Psoas muscle (tissue), 8 donors: Measurements from ENCODE around the gene CDKN2B-AS1. TPM values are rescaled to one million over a fixed set of nuclear protein-coding genes. Genes with fewer than 3 reads are reported as not detected.

Experiments
- ATAC-seq, 4 donors: fragments of 200-7000 bp; cut with Tn5 transposase; one replicate each; pipeline ENCODE4 v1.9.1; 2020; ENCODE audit warnings: moderate library complexity in 3 of 4, mild to moderate bottlenecking in 2 of 4
- DNase-seq, 2 donors: peaks; one replicate each; pipeline ENCODE4 v3.0.0-alpha.2; 2020
- H3K27ac ChIP-seq: fragments of 200-600 bp; one replicate; pipeline ENCODE4 v1.8.0; 2022
- H3K27me3 ChIP-seq, 3 donors: fragments of 200-600 bp in 1 of 3; one replicate each; pipeline versions ENCODE4 v1.6.1 to v1.8.0; 2013 to 2022; ENCODE audit warnings: low read length in 2 of 3, mild to moderate bottlenecking in 2 of 3, moderate library complexity in 1 of 3; ENCODE audit not compliant: insufficient read depth in 3 of 3
- H3K36me3 ChIP-seq, 2 donors: fragments of 200-600 bp in 1 of 2; one replicate each; pipeline versions ENCODE4 v1.6.1 to v1.8.0; 2013 to 2022; ENCODE audit warnings: low read depth in 1 of 2, mild to moderate bottlenecking in 1 of 2, moderate library complexity in 1 of 2; ENCODE audit not compliant: insufficient read depth in 1 of 2
- H3K4me1 ChIP-seq: fragments of 200-600 bp; one replicate; pipeline ENCODE4 v1.8.0; 2022
- H3K4me3 ChIP-seq: fragments of 200-600 bp; one replicate; pipeline ENCODE4 v1.8.0; 2022; ENCODE audit warnings: mild to moderate bottlenecking
- H3K9me3 ChIP-seq: fragments of 200-600 bp; one replicate; pipeline ENCODE4 v1.8.0; 2022
- CTCF ChIP-seq: fragments of 200-600 bp; IDR thresholded peaks from one replicate; pipeline ENCODE4 v1.8.0; 2022; ENCODE audit warnings: antibody characterized with exemption
- WGBS, 3 donors: extraction: QIAGEN DNeasy Blood & Tissue Kit; methylation state at CpG; one replicate each; pipeline versions ENCODE4 v1.1.6 to v1.1.7; 2013; 5-methylcytosine and 5-hydroxymethylcytosine counted together
- intact Hi-C, 2 donors: fragments of 100-400 bp; cut with DNase I; formaldehyde crosslinking; loops; one replicate each; pipeline versions ENCODE4 v1.11.0 to v1.14.2; 2022
- polyA plus RNA-seq, 3 donors: library from polyadenylated mRNA; stranded (reverse); fragments of 200-250 nt; gene quantifications; one replicate each; pipeline ENCODE4 v1.2.3, GENCODE V29; 2013
- total RNA-seq, 4 donors: library from RNA; stranded (reverse); fragmentation: NEBNext Ultra II Directional in 2 of 4; extraction: Animal tissue kit (Norgen Biotek cat#: 25700) in 2 of 4; gene quantifications; one replicate each; pipeline versions ENCODE4 v1.2.1 to v1.2.4, GENCODE V29; 2021 to 2023
- donor health status: healthy with polysubstance abuse.
- donor health status: DM: no; HTN: no; CAD: no; lungs with moderate emphysema.
- donor health status: Bipolar disorder and iron deficiency.
- donor health status: healthy.
- donor health status: DM: yes; HTN: yes; CAD: no.
- donor health status: DM: no; HTN: no; CAD: no.
- donor health status: DM: no; HTN: no; CAD: no.
- donor health status: DM: yes; HTN: yes; CAD: no.

The CDKN2B-AS1 gene
- total and polyA plus RNA-seq, 7 donors = 0.40 TPM; not detected in 6

- WGBS, 3 donors = 33 to 52% (median 42%) methylated on average over 3 of the region's 3 CpGs
- Histone ChIP-seq H3K4me3 (no peak overlapping the region), H3K9me3 (no peaks in the 10 kb centered on the region), H3K27ac (no peak overlapping the region), H3K4me1 (peaks cover 12% of the 10 kb centered on the region), H3K36me3 (no peaks in the 10 kb centered on the region), H3K27me3 (no peaks in the 10 kb centered on the region)
- DNase-seq (peak in 1 of 2 donors; percentile 23), ATAC-seq (peak in 3 of 4 donors; percentile 44 to 57 (median 49))
- intact Hi-C loops = no loop called here
- TF ChIP-seq CTCF = no peak
Measured at GRCh38 chr9:22158927-22159346, 164.3 kb downstream of the CDKN2B-AS1 start.

GRCh38 chr9:22159586-22159985, 165.0 kb downstream of the CDKN2B-AS1 start:
- H3K4me1 ChIP-seq = peaks cover 12% of the 10 kb centered on the region
- no peaks in the 10 kb centered on the region for H3K9me3 ChIP-seq
- H3K36me3 ChIP-seq = no peaks in the 10 kb centered on the region
- H3K4me3 ChIP-seq = no peak overlapping the region
- DNase-seq (no peak), ATAC-seq (no peak)
- 94 to 100% (median 98%) methylated on average over 1 of the region's 1 CpG for WGBS, 3 donors
- no peak overlapping the region for H3K27ac ChIP-seq
- intact Hi-C loops = no loop called here
- TF ChIP-seq CTCF = no peak
- H3K27me3 ChIP-seq = no peaks in the 10 kb centered on the region

- Histone ChIP-seq H3K9me3 (no peaks in the 10 kb centered on the region), H3K4me3 (no peak overlapping the region), H3K4me1 (peaks cover 12% of the 10 kb centered on the region), H3K27me3 (no peaks in the 10 kb centered on the region), H3K27ac (no peak overlapping the region), H3K36me3 (no peaks in the 10 kb centered on the region)
- no peak for TF ChIP-seq CTCF
- ATAC-seq (no peak), DNase-seq (no peak)
- intact Hi-C loops = no loop called here
- 52 to 59% (median 57%) methylated on average over 1 of the region's 1 CpG for WGBS, 3 donors
Measured at GRCh38 chr9:22160221-22160620, 165.6 kb downstream of the CDKN2B-AS1 start.

- no peaks in the 10 kb centered on the region for H3K27me3 ChIP-seq
- 41 to 69% (median 52%) methylated on average over 1 of the region's 1 CpG for WGBS, 3 donors
- H3K36me3 ChIP-seq = no peaks in the 10 kb centered on the region
- DNase-seq (no peak), ATAC-seq (no peak)
- no peak for TF ChIP-seq CTCF
- H3K4me1 ChIP-seq = no peaks in the 10 kb centered on the region
- no peak overlapping the region for H3K4me3 ChIP-seq
- intact Hi-C loops = no loop called here
- H3K27ac ChIP-seq = no peak overlapping the region
- no peaks in the 10 kb centered on the region for H3K9me3 ChIP-seq
Measured at GRCh38 chr9:22165144-22165543, 170.6 kb downstream of the CDKN2B-AS1 start.

GRCh38 chr9:22169243-22169642, 174.7 kb downstream of the CDKN2B-AS1 start:
- WGBS, 3 donors = 53 to 61% (median 55%) methylated on average over 2 of the region's 2 CpGs
- no peak for TF ChIP-seq CTCF
- Histone ChIP-seq H3K4me1 (no peaks in the 10 kb centered on the region), H3K4me3 (no peak overlapping the region), H3K9me3 (no peaks in the 10 kb centered on the region), H3K27me3 (no peaks in the 10 kb centered on the region), H3K27ac (no peak overlapping the region), H3K36me3 (no peaks in the 10 kb centered on the region)
- no peak for DNase-seq
- intact Hi-C loops = no loop called here
- ATAC-seq = no peak
